ENCODE results near the gene COQ10B.
"Not testable (repeated sequence)": the region's sequence is repeated elsewhere in the genome, so short reads cannot be mapped to it uniquely, and the experiment has no call there.

The COQ10B gene

DNA sequence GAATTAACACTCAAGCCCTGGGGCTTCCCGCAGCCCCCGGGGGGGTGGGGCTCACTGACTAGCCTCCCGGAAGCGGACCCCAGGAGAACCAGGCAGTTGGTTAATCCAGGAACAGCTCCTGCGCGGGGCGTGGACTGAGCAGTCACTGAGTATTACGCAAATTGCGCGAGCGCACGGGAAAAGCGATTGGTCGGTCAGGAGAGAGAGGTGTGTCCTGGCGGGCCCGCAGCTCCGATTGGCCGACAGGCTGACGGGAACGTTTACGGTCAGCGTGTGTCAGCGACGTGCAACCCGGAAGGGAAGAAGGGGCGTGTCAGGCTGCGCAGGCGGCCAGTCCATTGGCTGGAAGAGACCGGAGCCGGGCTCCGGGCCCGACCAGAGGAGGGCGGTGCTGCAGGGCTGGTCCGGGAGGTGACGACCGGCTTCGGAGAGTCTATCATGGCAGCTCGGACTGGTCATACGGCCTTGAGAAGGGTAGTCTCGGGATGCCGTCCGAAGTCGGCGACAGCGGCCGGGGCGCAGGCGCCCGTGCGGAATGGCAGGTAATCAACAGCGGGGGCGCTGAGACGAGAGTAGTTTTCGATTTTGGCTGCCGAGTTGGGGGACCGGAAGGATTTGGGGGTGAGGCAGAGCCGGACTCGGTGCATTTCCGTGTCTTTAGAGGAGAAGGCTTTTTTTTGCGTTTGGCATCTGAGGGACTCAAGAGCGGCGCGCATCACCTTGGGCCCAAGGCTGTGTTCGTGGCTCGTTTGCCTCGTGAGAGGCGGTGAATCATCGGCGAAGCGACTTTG is at the start of gene COQ10B:
Gene COQ10B, plus strand, starts transcription at position 430 of the 791 bp plus-strand sequence. Its CDS starts 9 bp downstream, at position 439.
- Mint-ChIP-seq H3K9me3 (no peaks in the 10 kb centered on the region), H3K27ac (peak within 1 kb of the TSS; percentile 96), H3K4me1 (ENCODE audit: low read depth) (peaks cover 24% of the 10 kb centered on the region), H3K27me3 (ENCODE audit: low read depth) (no peaks in the 10 kb centered on the region), H3K4me3 (peak within 1 kb of the TSS; percentile 95), H3K36me3 (ENCODE audit: low read depth) (peaks cover 4% of the 10 kb centered on the region)

DNA sequence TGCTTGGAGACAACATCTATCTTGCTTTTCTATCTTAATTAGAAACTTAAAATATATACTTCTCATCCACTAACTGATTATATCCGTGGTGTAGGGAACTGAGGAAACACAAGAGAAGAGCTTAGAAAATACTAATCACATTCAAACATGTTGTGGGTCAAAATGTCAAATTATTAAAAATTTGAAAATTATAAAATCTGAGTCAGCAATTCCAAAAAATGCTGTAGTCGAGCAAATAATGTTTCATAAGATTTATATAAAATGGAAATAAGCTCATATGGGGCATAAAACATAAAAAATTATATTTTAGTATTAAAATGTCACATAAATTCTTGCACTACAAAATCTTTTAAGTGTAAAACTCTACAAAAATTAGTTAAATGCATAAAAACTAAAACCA is 47.8 kb upstream of the COQ10B start:
- no peak overlapping the region for H3K27ac Mint-ChIP-seq
- H3K4me3 Mint-ChIP-seq, result no peak overlapping the region
- H3K27me3 Mint-ChIP-seq (ENCODE audit: low read depth), result no peaks in the 10 kb centered on the region
- H3K36me3 Mint-ChIP-seq (ENCODE audit: low read depth), result peaks cover 59% of the 10 kb centered on the region
- peaks cover 3% of the 10 kb centered on the region for H3K4me1 Mint-ChIP-seq (ENCODE audit: low read depth)
- H3K9me3 Mint-ChIP-seq, result no peaks in the 10 kb centered on the region

DNA sequence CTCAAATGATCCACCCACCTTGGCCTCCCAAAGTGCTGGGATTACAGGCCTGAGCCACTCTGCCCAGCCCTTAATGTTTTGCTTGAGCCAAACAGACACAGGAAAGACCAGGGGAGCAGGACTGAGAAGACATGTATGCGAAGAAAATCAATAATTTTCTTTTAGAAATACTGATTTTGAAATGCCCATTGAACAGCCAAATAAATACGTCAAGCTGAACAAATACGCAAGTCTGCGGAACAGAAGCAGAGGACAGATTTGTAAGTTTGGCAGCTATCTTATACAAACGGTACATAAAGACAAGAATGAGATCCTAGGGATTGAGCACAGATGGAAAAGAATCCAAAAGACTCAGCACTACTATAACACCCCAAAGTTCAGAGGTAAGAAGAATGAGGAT is 39.3 kb upstream of the COQ10B start:
- Mint-ChIP-seq H3K27me3 (ENCODE audit: low read depth) (no peaks in the 10 kb centered on the region), H3K4me3 (no peak overlapping the region), H3K4me1 (ENCODE audit: low read depth) (peaks cover 1% of the 10 kb centered on the region), H3K27ac (peak overlapping the region; percentile 45), H3K9me3 (no peaks in the 10 kb centered on the region), H3K36me3 (ENCODE audit: low read depth) (peaks cover 54% of the 10 kb centered on the region)

DNA sequence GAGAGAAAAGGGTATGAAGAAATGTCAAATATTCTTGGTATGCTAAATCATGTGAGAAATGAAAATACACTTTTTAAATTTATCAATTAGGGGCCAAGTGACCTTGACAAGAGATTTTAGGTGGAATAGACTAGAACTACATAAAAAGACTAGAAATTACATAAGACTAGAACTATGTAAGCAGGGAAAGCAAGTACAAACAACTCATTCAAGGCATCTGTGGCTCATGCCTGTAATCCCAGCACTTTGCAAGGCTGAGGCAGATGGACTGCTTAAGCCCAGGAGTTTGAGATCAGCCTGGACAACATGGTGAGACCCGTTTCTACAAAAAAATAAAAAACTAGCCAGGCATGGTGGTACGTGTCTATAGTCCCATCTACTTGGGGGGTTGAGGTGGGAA is 38.8 kb upstream of the COQ10B start:
- Mint-ChIP-seq H3K4me3 (no peak overlapping the region), H3K27ac (peak overlapping the region; percentile 45), H3K27me3 (ENCODE audit: low read depth) (no peaks in the 10 kb centered on the region), H3K9me3 (no peaks in the 10 kb centered on the region), H3K36me3 (ENCODE audit: low read depth) (peaks cover 53% of the 10 kb centered on the region), H3K4me1 (ENCODE audit: low read depth) (peaks cover 1% of the 10 kb centered on the region)

GRCh38 chr2:197416268-197416667 is 37.1 kb upstream of the COQ10B start:
- no peaks in the 10 kb centered on the region for H3K9me3 Mint-ChIP-seq
- H3K27ac Mint-ChIP-seq, result no peak overlapping the region
- H3K27me3 Mint-ChIP-seq (ENCODE audit: low read depth), result no peaks in the 10 kb centered on the region
- no peak overlapping the region for H3K4me3 Mint-ChIP-seq
- H3K4me1 Mint-ChIP-seq (ENCODE audit: low read depth), result peaks cover 10% of the 10 kb centered on the region
- peaks cover 47% of the 10 kb centered on the region for H3K36me3 Mint-ChIP-seq (ENCODE audit: low read depth)

DNA sequence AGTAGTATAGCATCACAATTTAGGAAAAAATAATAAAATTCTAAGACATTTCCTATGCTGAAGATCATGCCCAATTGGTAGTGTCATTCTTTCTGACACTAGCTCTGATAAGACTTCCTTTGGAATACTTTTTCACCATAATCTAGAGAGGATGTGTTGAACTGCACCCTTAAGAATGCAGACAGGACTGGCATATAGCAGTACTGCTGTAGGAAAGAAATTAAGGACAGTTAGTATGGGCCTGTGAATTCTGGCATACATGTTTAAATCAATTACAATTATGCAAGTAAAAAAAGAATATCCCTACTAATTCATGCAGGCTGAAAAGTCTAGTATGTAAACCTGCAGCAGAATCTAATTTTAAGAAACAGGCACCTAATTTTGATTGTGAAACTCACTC is 33.9 kb upstream of the COQ10B start:
- Mint-ChIP-seq H3K36me3 (ENCODE audit: low read depth) (peaks cover 36% of the 10 kb centered on the region), H3K9me3 (no peaks in the 10 kb centered on the region), H3K27ac (no peak overlapping the region), H3K4me3 (no peak overlapping the region), H3K4me1 (ENCODE audit: low read depth) (peaks cover 19% of the 10 kb centered on the region), H3K27me3 (ENCODE audit: low read depth) (no peaks in the 10 kb centered on the region)

DNA sequence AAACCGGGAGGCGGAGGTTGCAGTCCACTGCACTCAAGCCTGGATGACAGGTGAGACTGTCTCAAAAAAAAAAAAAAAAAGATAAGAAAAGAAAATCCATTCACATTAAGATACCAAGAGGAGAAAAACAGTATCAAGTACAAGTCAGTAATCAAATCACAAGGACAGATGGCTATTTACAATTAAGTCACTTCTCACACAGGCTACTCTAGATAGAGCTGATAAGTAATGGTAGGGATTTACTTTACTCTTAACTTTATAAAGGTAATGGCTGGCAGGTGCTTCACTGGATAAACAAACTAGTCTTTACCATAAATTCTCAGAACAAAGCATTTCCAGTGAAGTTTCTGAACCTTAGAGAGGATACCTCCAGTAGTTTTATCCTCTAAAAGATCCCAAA is 30.0 kb upstream of the COQ10B start:
- Mint-ChIP-seq H3K27ac (no peak overlapping the region), H3K36me3 (ENCODE audit: low read depth) (peaks cover 14% of the 10 kb centered on the region), H3K4me1 (ENCODE audit: low read depth) (peaks cover 36% of the 10 kb centered on the region), H3K9me3 (no peaks in the 10 kb centered on the region), H3K27me3 (ENCODE audit: low read depth) (no peaks in the 10 kb centered on the region), H3K4me3 (no peak overlapping the region)

GRCh38 chr2:197425550-197425949 is 27.8 kb upstream of the COQ10B start:
- H3K9me3 Mint-ChIP-seq, result no peaks in the 10 kb centered on the region
- no peaks in the 10 kb centered on the region for H3K27me3 Mint-ChIP-seq (ENCODE audit: low read depth)
- no peak overlapping the region for H3K4me3 Mint-ChIP-seq
- H3K27ac Mint-ChIP-seq, result peak overlapping the region; percentile 60
- peaks cover 43% of the 10 kb centered on the region for H3K4me1 Mint-ChIP-seq (ENCODE audit: low read depth)
- H3K36me3 Mint-ChIP-seq (ENCODE audit: low read depth), result peaks cover 11% of the 10 kb centered on the region

DNA sequence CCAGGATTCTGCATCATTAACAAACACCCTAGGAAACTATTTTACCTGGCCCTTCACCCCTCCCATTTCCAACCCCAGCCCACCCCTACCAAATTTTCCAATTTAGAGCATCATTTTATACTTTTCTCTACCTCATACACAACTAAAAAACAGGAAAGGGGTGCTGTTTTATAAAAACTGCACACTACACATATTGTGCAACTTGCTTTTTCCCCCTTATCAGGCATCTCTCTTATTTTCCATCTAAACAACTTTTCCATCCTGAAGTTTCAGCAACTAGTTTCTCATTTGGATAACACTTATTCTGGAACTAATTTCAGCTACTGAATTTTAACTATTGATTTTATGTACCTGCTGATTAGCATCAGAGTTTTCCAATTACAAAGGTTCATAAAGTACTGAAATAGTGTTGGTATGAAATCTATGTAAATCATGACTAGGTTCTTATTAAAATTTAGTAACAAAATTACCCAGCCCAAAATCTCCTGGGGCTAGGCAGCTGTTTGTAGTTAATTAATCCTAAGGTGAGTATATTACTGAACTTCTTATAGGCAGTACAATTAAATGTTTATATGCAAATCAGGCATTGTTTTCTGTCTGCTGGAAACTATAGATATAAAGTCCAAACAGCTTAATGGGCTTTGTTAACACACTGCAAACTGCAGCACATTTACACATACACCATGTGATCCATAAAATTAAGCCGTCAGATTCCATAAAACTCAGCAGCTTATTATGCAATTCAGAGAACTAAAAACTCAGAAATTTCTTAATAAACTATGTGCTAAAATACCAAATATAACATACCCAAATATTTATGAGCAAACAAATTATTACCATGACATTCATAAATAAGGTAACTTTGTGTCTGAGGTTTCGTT is 26.4 kb upstream of the COQ10B start:
- H3K36me3 Mint-ChIP-seq (ENCODE audit: low read depth), result peaks cover 12% of the 10 kb centered on the region
- no peak overlapping the region for H3K27ac Mint-ChIP-seq
- H3K27me3 Mint-ChIP-seq (ENCODE audit: low read depth), result no peaks in the 10 kb centered on the region
- no peaks in the 10 kb centered on the region for H3K9me3 Mint-ChIP-seq
- H3K4me3 Mint-ChIP-seq, result no peak overlapping the region
- peaks cover 52% of the 10 kb centered on the region for H3K4me1 Mint-ChIP-seq (ENCODE audit: low read depth)

DNA sequence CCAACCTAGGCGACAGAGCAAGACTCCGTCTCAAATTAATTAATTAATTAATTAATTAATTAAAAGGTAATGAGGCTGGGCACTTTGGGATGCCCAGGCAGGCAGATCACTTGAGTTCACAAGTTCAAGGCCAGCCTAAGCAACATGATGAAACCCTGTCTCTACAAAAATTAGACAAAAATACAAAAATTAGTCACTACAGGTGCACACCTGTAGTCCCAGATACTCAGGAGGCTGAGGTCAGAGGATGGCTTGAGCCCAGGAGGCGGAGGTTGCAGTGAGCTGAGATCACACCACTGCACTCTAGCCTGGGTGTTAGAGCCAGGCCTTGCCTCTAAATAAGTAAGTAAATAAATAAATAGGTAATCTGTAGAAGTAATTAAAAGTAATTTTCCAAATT is 25.4 kb upstream of the COQ10B start:
- H3K4me3 Mint-ChIP-seq, result no peak overlapping the region
- no peaks in the 10 kb centered on the region for H3K9me3 Mint-ChIP-seq
- peaks cover 57% of the 10 kb centered on the region for H3K4me1 Mint-ChIP-seq (ENCODE audit: low read depth)
- no peak overlapping the region for H3K27ac Mint-ChIP-seq
- no peaks in the 10 kb centered on the region for H3K27me3 Mint-ChIP-seq (ENCODE audit: low read depth)
- peaks cover 12% of the 10 kb centered on the region for H3K36me3 Mint-ChIP-seq (ENCODE audit: low read depth)

DNA sequence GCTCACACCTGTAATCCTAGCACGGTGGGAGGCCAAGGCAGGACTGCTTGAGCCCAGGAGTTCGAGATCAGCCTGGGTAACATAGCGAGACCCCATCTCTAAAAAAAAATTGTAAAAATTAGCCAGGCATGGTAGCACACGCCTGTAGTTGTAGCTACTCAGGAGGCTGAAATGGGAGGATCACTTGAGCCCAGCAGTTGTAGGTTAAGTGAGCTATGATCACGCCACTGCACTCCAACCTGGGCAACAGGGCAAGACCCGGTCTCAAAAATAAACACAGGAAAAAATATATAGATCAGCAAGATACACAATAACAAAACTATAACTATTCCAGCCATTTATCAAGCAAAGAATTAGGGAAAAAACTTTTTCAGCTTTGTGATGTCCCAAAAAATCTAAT is 21.5 kb upstream of the COQ10B start:
- Mint-ChIP-seq H3K36me3 (ENCODE audit: low read depth) (peaks cover 18% of the 10 kb centered on the region), H3K27ac (no peak overlapping the region), H3K27me3 (ENCODE audit: low read depth) (no peaks in the 10 kb centered on the region), H3K4me3 (peak overlapping the region; percentile 52), H3K9me3 (no peaks in the 10 kb centered on the region), H3K4me1 (ENCODE audit: low read depth) (peaks cover 45% of the 10 kb centered on the region)

- H3K27me3 Mint-ChIP-seq (ENCODE audit: low read depth), result not testable (repeated sequence)
- H3K36me3 Mint-ChIP-seq (ENCODE audit: low read depth), result peaks cover 18% of the 10 kb centered on the region
These were observed 20.8 kb upstream of the COQ10B start for GRCh38 chr2:197432527-197432926.

GRCh38 chr2:197433780-197434438 is 19.4 kb upstream of the COQ10B start:
- H3K27me3 Mint-ChIP-seq (ENCODE audit: low read depth), result no peaks in the 10 kb centered on the region
- H3K27ac Mint-ChIP-seq, result peak overlapping the region; percentile 100
- peaks cover 15% of the 10 kb centered on the region for H3K36me3 Mint-ChIP-seq (ENCODE audit: low read depth)
- no peaks in the 10 kb centered on the region for H3K9me3 Mint-ChIP-seq
- peak overlapping the region; percentile 88 for H3K4me3 Mint-ChIP-seq
- peaks cover 37% of the 10 kb centered on the region for H3K4me1 Mint-ChIP-seq (ENCODE audit: low read depth)

More at GRCh38 chr2:197432527-197432926, 20.8 kb upstream of the COQ10B start:
- Mint-ChIP-seq H3K4me3 (peak overlapping the region; percentile 52), H3K4me1 (ENCODE audit: low read depth) (peaks cover 44% of the 10 kb centered on the region)
- H3K27ac Mint-ChIP-seq, H3K9me3 Mint-ChIP-seq: not testable (repeated sequence)

Data from T-helper 1 cell treated with Interleukin-12 subunit alpha and Interleukin-12 subunit beta and Interleukin-4 antibody, amounts not matched to agents 30 μg/mL and 1 μg/mL, for 36 hours (primary cell).